Parathyroid adenoma (tissue), 2 donors: ENCODE data around the gene TMEM269.
A peak's percentile ranks its signal among the peaks of the same experiment; 100 is the strongest.

Source experiments
- H2AFZ ChIP-seq: fragments of 300-600 bp; sonication (generic); one replicate; pipeline ENCODE4 v1.7.0; 2017; ENCODE audit warnings: antibody characterized with exemption, mild to moderate bottlenecking
- H3K27ac ChIP-seq: fragments of 300-600 bp; sonication (generic); one replicate; pipeline ENCODE4 v1.7.0; 2017
- H3K27me3 ChIP-seq: fragments of 300-600 bp; sonication (generic); one replicate; pipeline ENCODE4 v1.7.0; 2017; ENCODE audit warnings: low read length; ENCODE audit not compliant: control insufficient read depth, insufficient read depth
- H3K36me3 ChIP-seq: fragments of 300-600 bp; sonication (generic); one replicate; pipeline ENCODE4 v1.7.0; 2017; ENCODE audit warnings: low read length; ENCODE audit not compliant: control insufficient read depth, insufficient read depth
- H3K4me1 ChIP-seq: fragments of 300-600 bp; sonication (generic); one replicate; pipeline ENCODE4 v1.7.0; 2017; ENCODE audit warnings: control low read depth
- H3K4me2 ChIP-seq: fragments of 300-600 bp; sonication (generic); one replicate; pipeline ENCODE4 v1.7.0; 2017; ENCODE audit warnings: low read length
- H3K4me3 ChIP-seq: fragments of 300-600 bp; sonication (generic); one replicate; pipeline ENCODE4 v1.7.0; 2017; ENCODE audit warnings: low read depth, low read length
- H3K79me2 ChIP-seq: fragments of 300-600 bp; sonication (generic); one replicate; pipeline ENCODE4 v1.7.0; 2017; ENCODE audit warnings: control low read depth
- H3K9ac ChIP-seq: fragments of 300-600 bp; sonication (generic); one replicate; pipeline ENCODE4 v1.7.0; 2017; ENCODE audit warnings: mild to moderate bottlenecking
- H3K9me3 ChIP-seq: fragments of 300-600 bp; sonication (generic); one replicate; pipeline ENCODE4 v1.7.0; 2017; ENCODE audit warnings: low read length; ENCODE audit not compliant: control insufficient read depth
- TF ChIP-seq, protein P1 (sequence below): fragments of 300-600 bp; sonication (generic); IDR thresholded peaks from one replicate; pipeline ENCODE4 v1.7.0; 2017; ENCODE audit warnings: antibody characterized with exemption, mild to moderate bottlenecking
- donor health status: primary hyperparathyroidism.

TMEM269 gene

DNA sequence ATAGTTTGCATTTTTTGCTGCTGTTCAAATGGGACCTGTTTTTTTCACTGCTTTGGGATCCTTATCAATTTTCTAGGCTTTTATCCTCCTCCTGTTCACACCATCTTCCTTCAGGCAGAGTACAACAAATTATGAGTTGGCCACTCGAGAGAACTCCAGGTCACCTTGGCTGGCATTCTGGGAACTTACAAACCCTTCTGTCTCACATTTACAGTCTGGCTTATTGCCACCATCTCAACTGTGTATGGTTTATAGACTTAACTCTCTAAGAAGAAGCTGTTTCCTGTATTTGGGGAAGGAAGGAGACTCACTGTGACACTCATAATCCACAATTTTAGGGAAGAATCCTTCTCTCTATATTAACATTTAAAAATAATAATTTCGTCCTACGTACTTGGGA is 56.2 kb downstream of the TMEM269 start:
- Histone ChIP-seq H3K4me3 (no peak overlapping the region), H3K4me2 (no peak overlapping the region), H3K36me3 (no peaks in the 10 kb centered on the region), H3K27ac (no peak overlapping the region), H3K27me3 (no peaks in the 10 kb centered on the region), H3K79me2 (no peaks in the 10 kb centered on the region), H3K9me3 (no peaks in the 10 kb centered on the region), H3K9ac (no peak overlapping the region), H3K4me1 (peaks cover 10% of the 10 kb centered on the region), H2AFZ (no peak overlapping the region)
- TF ChIP-seq, protein P1, sequence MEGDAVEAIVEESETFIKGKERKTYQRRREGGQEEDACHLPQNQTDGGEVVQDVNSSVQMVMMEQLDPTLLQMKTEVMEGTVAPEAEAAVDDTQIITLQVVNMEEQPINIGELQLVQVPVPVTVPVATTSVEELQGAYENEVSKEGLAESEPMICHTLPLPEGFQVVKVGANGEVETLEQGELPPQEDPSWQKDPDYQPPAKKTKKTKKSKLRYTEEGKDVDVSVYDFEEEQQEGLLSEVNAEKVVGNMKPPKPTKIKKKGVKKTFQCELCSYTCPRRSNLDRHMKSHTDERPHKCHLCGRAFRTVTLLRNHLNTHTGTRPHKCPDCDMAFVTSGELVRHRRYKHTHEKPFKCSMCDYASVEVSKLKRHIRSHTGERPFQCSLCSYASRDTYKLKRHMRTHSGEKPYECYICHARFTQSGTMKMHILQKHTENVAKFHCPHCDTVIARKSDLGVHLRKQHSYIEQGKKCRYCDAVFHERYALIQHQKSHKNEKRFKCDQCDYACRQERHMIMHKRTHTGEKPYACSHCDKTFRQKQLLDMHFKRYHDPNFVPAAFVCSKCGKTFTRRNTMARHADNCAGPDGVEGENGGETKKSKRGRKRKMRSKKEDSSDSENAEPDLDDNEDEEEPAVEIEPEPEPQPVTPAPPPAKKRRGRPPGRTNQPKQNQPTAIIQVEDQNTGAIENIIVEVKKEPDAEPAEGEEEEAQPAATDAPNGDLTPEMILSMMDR: no peak

DNA sequence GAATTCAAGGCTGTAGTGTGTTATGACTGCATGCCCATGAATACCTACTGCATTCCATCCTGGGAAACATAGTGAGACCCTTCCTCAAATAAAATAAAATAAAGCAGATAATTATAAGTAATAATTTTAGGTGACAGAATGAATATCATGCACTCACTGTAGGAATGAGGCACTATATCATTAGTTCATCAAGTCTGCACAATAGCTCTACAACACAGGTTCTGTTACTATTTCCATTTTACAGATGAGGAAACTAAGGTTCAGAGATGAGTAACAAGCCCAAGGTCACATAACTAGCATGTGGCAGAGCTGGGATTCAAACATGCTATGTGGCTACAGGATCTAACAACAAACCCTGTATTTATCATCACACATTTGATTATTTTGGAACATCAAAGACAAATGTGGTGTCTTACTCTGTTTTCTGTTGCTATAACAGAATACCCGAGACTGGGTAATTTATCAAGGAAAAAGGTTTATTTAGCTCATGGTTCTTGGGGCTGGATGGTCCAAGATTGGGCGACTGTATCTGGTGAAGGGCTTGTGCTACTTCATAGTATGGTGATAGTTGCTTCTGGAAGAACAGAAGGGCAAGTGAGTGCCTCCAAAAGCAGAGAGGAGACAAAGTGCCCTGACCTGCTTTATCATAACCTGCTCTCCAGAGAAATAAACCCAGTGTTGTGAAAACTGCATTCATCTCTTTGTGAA is 56.8 kb downstream of the TMEM269 start:
- H3K79me2 ChIP-seq: no peaks in the 10 kb centered on the region
- TF ChIP-seq, protein P1: no peak
- no peak overlapping the region for H2AFZ ChIP-seq

GRCh38 chr1:42844592-42845140 is 59.9 kb downstream of the TMEM269 start:
- Histone ChIP-seq H3K9me3 (no peaks in the 10 kb centered on the region), H3K36me3 (no peaks in the 10 kb centered on the region), H3K27ac (no peak overlapping the region), H2AFZ (no peak overlapping the region), H3K79me2 (peaks cover 3% of the 10 kb centered on the region), H3K4me1 (peaks cover 3% of the 10 kb centered on the region), H3K4me2 (no peak overlapping the region), H3K4me3 (no peak overlapping the region), H3K9ac (no peak overlapping the region), H3K27me3 (no peaks in the 10 kb centered on the region)
- TF ChIP-seq, protein P1: no peak

More for the DNA sequence above, 56.8 kb downstream of the TMEM269 start:
- Histone ChIP-seq H3K27me3 (no peaks in the 10 kb centered on the region), H3K4me3 (no peak overlapping the region), H3K36me3 (no peaks in the 10 kb centered on the region), H3K27ac (no peak overlapping the region), H3K4me2 (no peak overlapping the region), H3K9me3 (no peaks in the 10 kb centered on the region), H3K9ac (no peak overlapping the region), H3K4me1 (peaks cover 8% of the 10 kb centered on the region)

DNA sequence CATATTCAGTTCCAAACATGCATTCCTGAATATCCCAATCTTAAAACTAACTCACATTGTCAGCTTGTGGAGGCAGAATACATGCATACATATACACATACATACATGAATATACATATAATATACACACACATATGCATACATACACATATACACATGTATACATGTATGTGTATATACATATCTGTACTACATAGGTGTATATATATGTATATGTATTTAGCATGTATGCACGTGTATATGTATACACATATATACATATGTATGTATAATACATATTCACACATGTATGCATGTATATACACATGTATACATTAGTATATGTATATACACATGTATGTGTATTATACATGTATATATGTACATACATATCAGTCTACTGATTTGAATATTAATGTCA is 60.4 kb downstream of the TMEM269 start:
- no peaks in the 10 kb centered on the region for H3K4me1 ChIP-seq
- no peaks in the 10 kb centered on the region for H3K9me3 ChIP-seq
- peaks cover 3% of the 10 kb centered on the region for H3K79me2 ChIP-seq
- no peak overlapping the region for H3K4me3 ChIP-seq
- no peak overlapping the region for H3K9ac ChIP-seq
- no peak overlapping the region for H3K4me2 ChIP-seq
- no peak overlapping the region for H3K27ac ChIP-seq
- no peaks in the 10 kb centered on the region for H3K27me3 ChIP-seq
- TF ChIP-seq, protein P1: no peak
- no peak overlapping the region for H2AFZ ChIP-seq
- H3K36me3 ChIP-seq: no peaks in the 10 kb centered on the region

- H3K27ac ChIP-seq: peak overlapping the region; percentile 20
These were observed 61.1 kb downstream of the TMEM269 start for GRCh38 chr1:42845866-42846256.

More at GRCh38 chr1:42845866-42846256, 61.1 kb downstream of the TMEM269 start:
- peak overlapping the region; percentile 96 for H3K4me2 ChIP-seq
- H3K36me3 ChIP-seq: no peaks in the 10 kb centered on the region
- TF ChIP-seq, protein P1: no peak
- H2AFZ ChIP-seq: peak overlapping the region; percentile 95
- H3K9me3 ChIP-seq: no peaks in the 10 kb centered on the region
- no peaks in the 10 kb centered on the region for H3K4me1 ChIP-seq
- H3K9ac ChIP-seq: no peak overlapping the region
- H3K4me3 ChIP-seq: peak overlapping the region; percentile 94
- H3K27me3 ChIP-seq: no peaks in the 10 kb centered on the region
- peaks cover 3% of the 10 kb centered on the region for H3K79me2 ChIP-seq
